Measurements from ENCODE around the gene NFIA. TPM values are rescaled to one million over a fixed set of nuclear protein-coding genes. Genes with fewer than 3 reads are reported as not detected.

NFIA gene
- total and polyA plus RNA-seq, 7 experiments from 2014 or later: 1.0 to 8.6 (median 5.9) TPM

DNA sequence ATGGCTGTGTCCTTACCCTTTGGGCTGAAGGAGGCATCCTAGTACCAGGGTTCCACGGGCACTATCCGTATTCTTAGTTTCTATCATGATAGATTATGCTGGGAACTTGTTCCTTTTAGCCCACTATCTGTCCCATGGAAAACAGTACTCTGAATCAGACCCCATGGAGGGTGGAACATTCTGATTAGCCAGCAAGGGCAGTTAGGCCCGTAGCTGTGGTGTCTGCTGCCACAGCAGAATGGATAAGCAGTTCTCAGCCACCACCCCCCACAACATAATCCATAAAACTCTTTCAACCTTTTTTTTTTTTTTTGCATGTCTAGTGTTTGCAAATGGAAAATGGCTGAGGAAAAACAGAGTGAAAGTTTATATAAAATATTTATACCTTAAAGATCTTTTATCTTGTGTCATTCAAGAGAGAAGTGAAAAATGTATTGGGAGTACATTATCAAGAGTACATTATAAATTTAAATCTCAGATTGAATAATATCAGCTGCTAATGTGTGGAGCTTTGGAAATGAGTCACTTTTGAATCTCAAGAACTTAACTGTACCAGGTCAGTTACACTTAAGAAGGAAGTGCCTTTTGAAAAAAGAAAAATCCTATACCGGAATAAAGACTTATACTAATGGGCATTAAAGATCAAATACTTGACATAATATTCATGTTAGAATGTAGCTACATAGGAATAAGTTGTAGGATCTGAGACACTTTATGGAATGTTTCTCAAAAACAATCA lies 80.3 kb downstream of the NFIA start:
- Histone ChIP-seq H3K36me3 (ENCODE audit: control insufficient read depth in 2 of 3, insufficient read depth in 3 of 3, low read length in 3 of 3) (no peaks in the 10 kb centered on the region), H3K4me3 (ENCODE audit: low read length) (no peak overlapping the region), H3K9me3 (ENCODE audit: control insufficient read depth in 2 of 3, low read length in 3 of 3) (no peaks in the 10 kb centered on the region), H3K27me3 (ENCODE audit: control insufficient read depth in 2 of 2, insufficient read depth in 2 of 2, low read length in 2 of 2) (no peaks in the 10 kb centered on the region), H3K4me1 (ENCODE audit: control insufficient read depth in 2 of 2, insufficient read depth in 2 of 2, low read length in 2 of 2) (peaks cover 0 to 2% of the 10 kb centered on the region in 2 donors), H3K27ac (ENCODE audit: low read depth, low read length) (no peak overlapping the region)
- no peak overlapping the region for H3K27ac Mint-ChIP-seq
- peaks cover 0 to 32% (median 0%) of the 10 kb centered on the region in 5 donors for H3K27me3 Mint-ChIP-seq
- H3K4me1 Mint-ChIP-seq: peaks cover 2 to 13% (median 12%) of the 10 kb centered on the region in 7 donors
- peaks cover 0 to 6% (median 0%) of the 10 kb centered on the region in 5 donors for H3K36me3 Mint-ChIP-seq
- ChIA-PET CTCF (interaction anchor here (0.8 to 1.1 kb wide), 2 partner anchors 22 to 85 kb away, joined by 3 to 4 read pairs; no protein-coding TSS in a partner anchor), POLR2A (no interaction called here)
- H3K4me3 Mint-ChIP-seq: no peak overlapping the region
- H3K9me3 Mint-ChIP-seq: no peaks in the 10 kb centered on the region
- DNase-seq: no peak
- intact Hi-C loops (cut with micrococcal nuclease): no loop called here
- no peak for ATAC-seq

DNA sequence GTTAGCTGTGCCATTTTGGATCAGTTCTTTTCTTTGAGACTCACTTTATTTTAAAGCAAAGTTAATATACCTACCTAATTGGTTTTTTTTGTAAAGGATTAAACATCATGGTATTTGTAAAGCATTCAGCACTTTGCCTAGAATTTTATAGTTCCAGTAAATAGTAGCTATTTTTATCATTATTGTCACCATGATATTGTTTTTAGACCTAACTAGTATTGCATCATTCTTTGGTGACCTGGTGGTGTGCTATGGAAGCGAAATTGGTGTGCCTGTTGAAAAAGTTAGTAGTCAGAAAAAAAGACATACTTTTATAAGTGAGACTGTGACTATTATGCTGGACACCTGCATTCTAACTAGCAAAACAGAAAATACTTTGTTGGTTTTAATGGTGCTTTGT lies 81.0 kb downstream of the NFIA start:
- no peaks in the 10 kb centered on the region for H3K36me3 ChIP-seq (ENCODE audit: control insufficient read depth in 2 of 3, insufficient read depth in 3 of 3, low read length in 3 of 3)
- Mint-ChIP-seq H3K4me3 (no peak overlapping the region), H3K27ac (no peak overlapping the region), H3K9me3 (no peaks in the 10 kb centered on the region), H3K27me3 (peaks cover 0 to 33% (median 0%) of the 10 kb centered on the region in 5 donors), H3K4me1 (peaks cover 0 to 8% (median 6%) of the 10 kb centered on the region in 7 donors), H3K36me3 (peaks cover 0 to 6% (median 0%) of the 10 kb centered on the region in 5 donors)
- intact Hi-C loops (cut with micrococcal nuclease): no loop called here
- POLR2A ChIA-PET: no interaction called here
- no peak overlapping the region for H3K4me3 ChIP-seq (ENCODE audit: low read length)
- no peaks in the 10 kb centered on the region for H3K27me3 ChIP-seq (ENCODE audit: control insufficient read depth in 2 of 2, insufficient read depth in 2 of 2, low read length in 2 of 2)
- DNase-seq (no peak), ATAC-seq (no peak)
- no peaks in the 10 kb centered on the region for H3K9me3 ChIP-seq (ENCODE audit: control insufficient read depth in 2 of 3, low read length in 3 of 3)
- no peaks in the 10 kb centered on the region for H3K4me1 ChIP-seq (ENCODE audit: control insufficient read depth in 2 of 2, insufficient read depth in 2 of 2, low read length in 2 of 2)
- CTCF ChIA-PET: interaction anchor here (1.1 kb wide), 1 partner anchor 86 kb away, joined by 4 read pairs; no protein-coding TSS in a partner anchor
- H3K27ac ChIP-seq (ENCODE audit: low read depth, low read length): no peak overlapping the region

DNA sequence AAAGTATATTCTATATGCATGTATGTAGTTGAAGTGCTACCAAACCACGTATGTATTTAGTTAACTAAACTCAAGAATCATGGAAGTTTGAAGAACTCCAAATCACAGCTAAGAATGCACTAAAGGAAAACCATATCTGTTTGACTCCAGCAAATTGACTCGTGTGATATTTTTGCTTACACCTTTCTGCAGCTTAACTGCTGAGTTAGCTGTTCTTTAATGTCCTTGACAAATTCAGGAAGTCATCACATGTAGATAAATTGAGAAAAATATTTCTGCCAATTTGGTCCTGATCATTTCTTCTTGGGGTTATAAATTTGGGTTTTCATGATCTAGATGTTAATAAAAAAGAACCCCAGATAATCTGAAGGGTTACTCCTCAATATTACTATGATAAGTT lies 83.0 kb downstream of the NFIA start:
- H3K27me3 ChIP-seq (ENCODE audit: control insufficient read depth in 2 of 2, insufficient read depth in 2 of 2, low read length in 2 of 2): no peaks in the 10 kb centered on the region
- ATAC-seq: no peak
- no peak overlapping the region for H3K27ac Mint-ChIP-seq
- H3K4me1 ChIP-seq (ENCODE audit: control insufficient read depth in 2 of 2, insufficient read depth in 2 of 2, low read length in 2 of 2): no peaks in the 10 kb centered on the region
- no peak overlapping the region for H3K4me3 Mint-ChIP-seq
- POLR2A ChIA-PET: interaction anchor here (1.0 kb wide), 1 partner anchor 84 kb away, joined by 3 read pairs; no protein-coding TSS in a partner anchor
- H3K27ac ChIP-seq (ENCODE audit: low read depth, low read length): no peak overlapping the region
- H3K9me3 Mint-ChIP-seq: no peaks in the 10 kb centered on the region
- peaks cover 0 to 4% (median 0%) of the 10 kb centered on the region in 5 donors for H3K36me3 Mint-ChIP-seq
- H3K4me3 ChIP-seq (ENCODE audit: low read length): no peak overlapping the region
- no peaks in the 10 kb centered on the region for H3K36me3 ChIP-seq (ENCODE audit: control insufficient read depth in 2 of 3, insufficient read depth in 3 of 3, low read length in 3 of 3)
- peaks cover 0 to 34% (median 0%) of the 10 kb centered on the region in 5 donors for H3K27me3 Mint-ChIP-seq
- CTCF ChIA-PET: interaction anchor here (0.7 kb wide), 1 partner anchor 46 kb away, joined by 3 read pairs; no protein-coding TSS in a partner anchor
- intact Hi-C loops (cut with micrococcal nuclease): no loop called here
- DNase-seq: no peak
- no peaks in the 10 kb centered on the region for H3K9me3 ChIP-seq (ENCODE audit: control insufficient read depth in 2 of 3, low read length in 3 of 3)
- peaks cover 0 to under 1% (median 0%) of the 10 kb centered on the region in 7 donors for H3K4me1 Mint-ChIP-seq

DNA sequence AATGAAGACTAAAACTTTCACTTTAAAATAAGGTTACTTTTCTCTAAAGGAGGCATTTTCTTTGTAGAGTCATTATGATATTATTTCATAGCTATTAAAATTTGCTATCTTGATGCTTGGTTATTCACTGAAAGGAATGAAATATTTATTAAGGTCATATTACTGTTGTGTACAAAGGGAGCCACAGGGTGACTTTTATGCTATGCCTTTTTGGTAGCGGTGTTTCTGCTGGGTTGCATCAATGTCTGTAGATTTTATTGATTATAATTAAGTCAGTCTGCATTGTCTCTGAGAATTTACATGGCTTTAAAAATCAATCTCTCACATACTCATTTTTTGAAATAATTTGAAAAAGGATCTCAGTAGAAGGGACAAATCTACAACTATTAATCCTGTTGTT lies 84.9 kb downstream of the NFIA start:
- DNase-seq (no peak), ATAC-seq (no peak)
- no peak overlapping the region for H3K27ac ChIP-seq (ENCODE audit: low read depth, low read length)
- ChIA-PET CTCF (interaction anchor here (0.6 kb wide), 1 partner anchor 142 kb away, joined by 3 read pairs; no protein-coding TSS in a partner anchor), POLR2A (no interaction called here)
- peaks cover 0 to 35% (median 5%) of the 10 kb centered on the region in 5 donors for H3K27me3 Mint-ChIP-seq
- H3K4me3 ChIP-seq (ENCODE audit: low read length): no peak overlapping the region
- no peaks in the 10 kb centered on the region for H3K4me1 Mint-ChIP-seq
- no peaks in the 10 kb centered on the region for H3K36me3 Mint-ChIP-seq
- no peak overlapping the region for H3K27ac Mint-ChIP-seq
- no peaks in the 10 kb centered on the region for H3K4me1 ChIP-seq (ENCODE audit: control insufficient read depth in 2 of 2, insufficient read depth in 2 of 2, low read length in 2 of 2)
- no peaks in the 10 kb centered on the region for H3K9me3 ChIP-seq (ENCODE audit: control insufficient read depth in 2 of 3, low read length in 3 of 3)
- no peaks in the 10 kb centered on the region for H3K27me3 ChIP-seq (ENCODE audit: control insufficient read depth in 2 of 2, insufficient read depth in 2 of 2, low read length in 2 of 2)
- intact Hi-C loops (cut with micrococcal nuclease): no loop called here
- H3K9me3 Mint-ChIP-seq: no peaks in the 10 kb centered on the region
- H3K36me3 ChIP-seq (ENCODE audit: control insufficient read depth in 2 of 3, insufficient read depth in 3 of 3, low read length in 3 of 3): no peaks in the 10 kb centered on the region
- no peak overlapping the region for H3K4me3 Mint-ChIP-seq

- ChIA-PET CTCF (no interaction called here), POLR2A (no interaction called here)
- no peaks in the 10 kb centered on the region for H3K27me3 ChIP-seq (ENCODE audit: control insufficient read depth in 2 of 2, insufficient read depth in 2 of 2, low read length in 2 of 2)
- no peaks in the 10 kb centered on the region for H3K4me1 ChIP-seq (ENCODE audit: control insufficient read depth in 2 of 2, insufficient read depth in 2 of 2, low read length in 2 of 2)
- Mint-ChIP-seq H3K4me3 (no peak overlapping the region), H3K36me3 (peaks cover 0 to 4% (median 0%) of the 10 kb centered on the region in 5 donors), H3K4me1 (no peaks in the 10 kb centered on the region), H3K27me3 (peaks cover 0 to 37% (median 5%) of the 10 kb centered on the region in 5 donors), H3K27ac (no peak overlapping the region), H3K9me3 (no peaks in the 10 kb centered on the region)
- DNase-seq (no peak), ATAC-seq (no peak)
- intact Hi-C loops (cut with micrococcal nuclease): no loop called here
- H3K9me3 ChIP-seq (ENCODE audit: control insufficient read depth in 2 of 3, low read length in 3 of 3): no peaks in the 10 kb centered on the region
- no peak overlapping the region for H3K4me3 ChIP-seq (ENCODE audit: low read length)
- no peak overlapping the region for H3K27ac ChIP-seq (ENCODE audit: low read depth, low read length)
- no peaks in the 10 kb centered on the region for H3K36me3 ChIP-seq (ENCODE audit: control insufficient read depth in 2 of 3, insufficient read depth in 3 of 3, low read length in 3 of 3)
These were observed 86.7 kb downstream of the NFIA start for GRCh38 chr1:61169045-61169444.

- intact Hi-C loops (cut with micrococcal nuclease): no loop called here
- ChIA-PET CTCF (no interaction called here), POLR2A (no interaction called here)
- Histone ChIP-seq H3K27ac (ENCODE audit: low read depth, low read length) (no peak overlapping the region), H3K4me1 (ENCODE audit: control insufficient read depth in 2 of 2, insufficient read depth in 2 of 2, low read length in 2 of 2) (no peaks in the 10 kb centered on the region), H3K36me3 (ENCODE audit: control insufficient read depth in 2 of 3, insufficient read depth in 3 of 3, low read length in 3 of 3) (no peaks in the 10 kb centered on the region), H3K4me3 (ENCODE audit: low read length) (no peak overlapping the region), H3K9me3 (ENCODE audit: control insufficient read depth in 2 of 3, low read length in 3 of 3) (no peaks in the 10 kb centered on the region), H3K27me3 (ENCODE audit: control insufficient read depth in 2 of 2, insufficient read depth in 2 of 2, low read length in 2 of 2) (no peaks in the 10 kb centered on the region)
- DNase-seq: no peak
- Mint-ChIP-seq H3K27ac (no peak overlapping the region), H3K4me3 (no peak overlapping the region), H3K9me3 (no peaks in the 10 kb centered on the region), H3K27me3 (peaks cover 0 to 34% (median 5%) of the 10 kb centered on the region in 5 donors), H3K36me3 (peaks cover 0 to 4% (median 0%) of the 10 kb centered on the region in 5 donors), H3K4me1 (no peaks in the 10 kb centered on the region)
- no peak for ATAC-seq
These were observed 87.3 kb downstream of the NFIA start for GRCh38 chr1:61169634-61170033.

All from naive thymus-derived CD4-positive, alpha-beta T cell (primary cell).